DND-41 (cell line): Measurements from ENCODE around the gene SCOC.

Source experiments
- EZH2 ChIP-seq: IDR thresholded peaks from 3 replicates; pipeline ENCODE4 v1.6.1; 2012; ENCODE audit warnings: borderline replicate concordance, low read depth, mild to moderate bottlenecking, moderate library complexity, low read length, inconsistent platforms; ENCODE audit not compliant: severe bottlenecking
- TF ChIP-seq, protein P1 (sequence below): IDR thresholded peaks from 2 replicates; pipeline ENCODE4 v1.5.1; 2012; ENCODE audit warnings: borderline replicate concordance, low read length, moderate library complexity, mild to moderate bottlenecking; ENCODE audit not compliant: poor library complexity, severe bottlenecking; ENCODE audit errors: extremely low read depth

DNA sequence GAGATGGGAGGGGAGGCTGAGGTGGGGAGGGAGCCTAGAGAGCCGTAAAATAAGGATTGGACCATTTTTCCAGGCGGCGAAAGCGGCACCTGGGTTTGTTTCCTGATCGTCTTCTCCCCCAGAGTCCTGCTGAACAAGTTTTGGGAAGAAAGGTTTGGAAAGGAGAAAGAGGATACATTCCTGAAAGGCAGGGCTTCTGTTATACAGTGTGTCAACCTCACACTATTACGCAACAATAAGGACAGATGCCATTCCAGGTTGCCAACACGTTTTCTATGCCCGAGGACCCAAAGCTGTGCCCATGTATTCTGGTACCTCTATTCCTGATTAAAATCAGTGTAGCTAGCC, 658 bp downstream of the SCOC start:
- TF ChIP-seq, protein P1, sequence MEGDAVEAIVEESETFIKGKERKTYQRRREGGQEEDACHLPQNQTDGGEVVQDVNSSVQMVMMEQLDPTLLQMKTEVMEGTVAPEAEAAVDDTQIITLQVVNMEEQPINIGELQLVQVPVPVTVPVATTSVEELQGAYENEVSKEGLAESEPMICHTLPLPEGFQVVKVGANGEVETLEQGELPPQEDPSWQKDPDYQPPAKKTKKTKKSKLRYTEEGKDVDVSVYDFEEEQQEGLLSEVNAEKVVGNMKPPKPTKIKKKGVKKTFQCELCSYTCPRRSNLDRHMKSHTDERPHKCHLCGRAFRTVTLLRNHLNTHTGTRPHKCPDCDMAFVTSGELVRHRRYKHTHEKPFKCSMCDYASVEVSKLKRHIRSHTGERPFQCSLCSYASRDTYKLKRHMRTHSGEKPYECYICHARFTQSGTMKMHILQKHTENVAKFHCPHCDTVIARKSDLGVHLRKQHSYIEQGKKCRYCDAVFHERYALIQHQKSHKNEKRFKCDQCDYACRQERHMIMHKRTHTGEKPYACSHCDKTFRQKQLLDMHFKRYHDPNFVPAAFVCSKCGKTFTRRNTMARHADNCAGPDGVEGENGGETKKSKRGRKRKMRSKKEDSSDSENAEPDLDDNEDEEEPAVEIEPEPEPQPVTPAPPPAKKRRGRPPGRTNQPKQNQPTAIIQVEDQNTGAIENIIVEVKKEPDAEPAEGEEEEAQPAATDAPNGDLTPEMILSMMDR: no peak
- no peak for TF ChIP-seq EZH2
